OCI-LY1 (cell line): Measurements from ENCODE around the gene ANXA7.

Experiments
- CTCF ChIP-seq: fragments of 200-600 bp; sonication (generic), shearing (Covaris generic); IDR thresholded peaks from 2 replicates; pipeline ENCODE4 v1.5.1; 2017; ENCODE audit warnings: mild to moderate bottlenecking, antibody characterized with exemption, low read length, moderate library complexity, mixed read lengths
- EZH2 ChIP-seq: fragments of 200-600 bp; sonication (generic), shearing (Covaris generic); IDR thresholded peaks from 2 replicates; pipeline ENCODE4 v1.8.0; 2017; ENCODE audit warnings: borderline replicate concordance, mixed run types, mild to moderate bottlenecking, antibody characterized with exemption, low read length, moderate library complexity, mixed read lengths

- TF ChIP-seq EZH2 (no peak), CTCF (no peak)
These were observed 9.2 kb downstream of the ANXA7 start for GRCh38 chr10:73404690-73405089.
